Activated T-cell treated with anti-CD3 and anti-CD28 coated beads, Interleukin-2, amount 50 U/mL, for 4 hours (primary cell): ENCODE results near the gene FTO. TPM values are rescaled to one million over a fixed set of nuclear protein-coding genes. Genes with fewer than 3 reads are reported as not detected.

Experiments used
- ATAC-seq, 2 donors: fragments of 200-7000 bp; cut with Tn5 transposase; one replicate each; pipeline ENCODE4 v1.10.0; 2021
- DNase-seq: peaks from one replicate; pipeline ENCODE4 v3.0.0-alpha.2; 2020
- H3K27me3 Mint-ChIP-seq: one replicate; pipeline ENCODE4 v1.8.0; 2021; ENCODE audit warnings: low read depth, mixed read lengths
- H3K36me3 Mint-ChIP-seq: one replicate; pipeline ENCODE4 v1.8.0; 2022; ENCODE audit warnings: mixed read lengths; ENCODE audit not compliant: insufficient read depth
- H3K4me1 Mint-ChIP-seq: one replicate; pipeline ENCODE4 v1.8.0; 2021; ENCODE audit warnings: low read depth, mixed read lengths
- H3K4me3 Mint-ChIP-seq: one replicate; pipeline ENCODE4 v1.8.0; 2021; ENCODE audit warnings: mild to moderate bottlenecking, moderate library complexity, mixed read lengths
- H3K9me3 Mint-ChIP-seq: one replicate; pipeline ENCODE4 v1.8.0; 2021; ENCODE audit warnings: mixed read lengths
- total RNA-seq, 3 donors: library from RNA; stranded (reverse); gene quantifications; one replicate each; pipeline ENCODE4 v1.2.1, GENCODE V29; 2021

FTO gene
- total RNA-seq, 3 donors from 2014 or later, result 41.3 to 47.8 (median 43.1) TPM

GRCh38 chr16:54144572-54144947 lies 440.6 kb downstream of the FTO start:
- ATAC-seq (no peak), DNase-seq (no peak)
- Mint-ChIP-seq H3K9me3 (no peaks in the 10 kb centered on the region), H3K36me3 (no peaks in the 10 kb centered on the region), H3K27me3 (peaks cover 15% of the 10 kb centered on the region), H3K4me3 (no peak overlapping the region), H3K4me1 (no peaks in the 10 kb centered on the region)

- Mint-ChIP-seq H3K36me3 (no peaks in the 10 kb centered on the region), H3K4me3 (no peak overlapping the region), H3K4me1 (no peaks in the 10 kb centered on the region), H3K27me3 (peaks cover 15% of the 10 kb centered on the region), H3K9me3 (no peaks in the 10 kb centered on the region)
- ATAC-seq (no peak), DNase-seq (no peak)
Observed at GRCh38 chr16:54145881-54146280, 441.9 kb downstream of the FTO start.

GRCh38 chr16:54148974-54149373 lies 445.0 kb downstream of the FTO start:
- Mint-ChIP-seq H3K9me3 (no peaks in the 10 kb centered on the region), H3K36me3 (no peaks in the 10 kb centered on the region), H3K27me3 (peaks cover 5% of the 10 kb centered on the region), H3K4me1 (no peaks in the 10 kb centered on the region), H3K4me3 (no peak overlapping the region)
- DNase-seq (no peak), ATAC-seq (no peak)

- H3K9me3 Mint-ChIP-seq, result no peaks in the 10 kb centered on the region
- H3K27me3 Mint-ChIP-seq, result peaks cover 10% of the 10 kb centered on the region
- DNase-seq (no peak), ATAC-seq (no peak)
- H3K4me1 Mint-ChIP-seq, result no peaks in the 10 kb centered on the region
- H3K4me3 Mint-ChIP-seq, result no peak overlapping the region
- no peaks in the 10 kb centered on the region for H3K36me3 Mint-ChIP-seq
Observed at GRCh38 chr16:54150861-54151260, 446.9 kb downstream of the FTO start.

GRCh38 chr16:54152362-54153239 lies 448.6 kb downstream of the FTO start:
- H3K4me1 Mint-ChIP-seq, result no peaks in the 10 kb centered on the region
- no peak overlapping the region for H3K4me3 Mint-ChIP-seq
- H3K36me3 Mint-ChIP-seq, result no peaks in the 10 kb centered on the region
- DNase-seq (no peak), ATAC-seq (no peak)
- peaks cover 5% of the 10 kb centered on the region for H3K9me3 Mint-ChIP-seq
- H3K27me3 Mint-ChIP-seq, result peaks cover 10% of the 10 kb centered on the region

GRCh38 chr16:54153240-54153934 lies 449.4 kb downstream of the FTO start:
- no peak for DNase-seq
- Mint-ChIP-seq H3K4me3 (no peak overlapping the region), H3K4me1 (no peaks in the 10 kb centered on the region), H3K36me3 (no peaks in the 10 kb centered on the region), H3K9me3 (peaks cover 5% of the 10 kb centered on the region), H3K27me3 (peaks cover 10% of the 10 kb centered on the region)
- ATAC-seq, result no peak

GRCh38 chr16:54156349-54156748 lies 452.4 kb downstream of the FTO start:
- DNase-seq, result no peak
- Mint-ChIP-seq H3K4me3 (no peak overlapping the region), H3K36me3 (no peaks in the 10 kb centered on the region), H3K9me3 (peaks cover 5% of the 10 kb centered on the region), H3K27me3 (peaks cover 7% of the 10 kb centered on the region), H3K4me1 (no peaks in the 10 kb centered on the region)
- ATAC-seq, result no peak

GRCh38 chr16:54158986-54159385 lies 455.0 kb downstream of the FTO start:
- DNase-seq, result no peak
- Mint-ChIP-seq H3K9me3 (peaks cover 8% of the 10 kb centered on the region), H3K27me3 (peaks cover 15% of the 10 kb centered on the region), H3K4me1 (no peaks in the 10 kb centered on the region), H3K36me3 (no peaks in the 10 kb centered on the region), H3K4me3 (no peak overlapping the region)
- no peak for ATAC-seq

GRCh38 chr16:54159490-54160080 lies 455.6 kb downstream of the FTO start:
- no peak for ATAC-seq
- DNase-seq, result no peak
- no peak overlapping the region for H3K4me3 Mint-ChIP-seq
- H3K9me3 Mint-ChIP-seq, result peaks cover 9% of the 10 kb centered on the region
- peaks cover 16% of the 10 kb centered on the region for H3K27me3 Mint-ChIP-seq
- no peaks in the 10 kb centered on the region for H3K4me1 Mint-ChIP-seq
- H3K36me3 Mint-ChIP-seq, result no peaks in the 10 kb centered on the region

GRCh38 chr16:54160252-54160860 lies 456.4 kb downstream of the FTO start:
- H3K36me3 Mint-ChIP-seq, result no peaks in the 10 kb centered on the region
- H3K27me3 Mint-ChIP-seq, result peaks cover 12% of the 10 kb centered on the region

GRCh38 chr16:54160939-54161897 lies 457.3 kb downstream of the FTO start:
- Mint-ChIP-seq H3K36me3 (no peaks in the 10 kb centered on the region), H3K4me1 (no peaks in the 10 kb centered on the region), H3K4me3 (no peak overlapping the region), H3K9me3 (peaks cover 6% of the 10 kb centered on the region), H3K27me3 (peaks cover 12% of the 10 kb centered on the region)
- no peak for ATAC-seq
- DNase-seq, result no peak

More at GRCh38 chr16:54160252-54160860, 456.4 kb downstream of the FTO start:
- no peak overlapping the region for H3K4me3 Mint-ChIP-seq
- ATAC-seq (no peak), DNase-seq (no peak)
- H3K9me3 Mint-ChIP-seq, result peaks cover 9% of the 10 kb centered on the region
- H3K4me1 Mint-ChIP-seq, result no peaks in the 10 kb centered on the region

- H3K36me3 Mint-ChIP-seq, result no peaks in the 10 kb centered on the region
- peaks cover 14% of the 10 kb centered on the region for H3K27me3 Mint-ChIP-seq
- DNase-seq (no peak), ATAC-seq (no peak)
- H3K4me1 Mint-ChIP-seq, result no peaks in the 10 kb centered on the region
- peaks cover 4% of the 10 kb centered on the region for H3K9me3 Mint-ChIP-seq
- H3K4me3 Mint-ChIP-seq, result no peak overlapping the region
Observed at GRCh38 chr16:54163197-54163843, 459.4 kb downstream of the FTO start.

- Mint-ChIP-seq H3K9me3 (peaks cover 4% of the 10 kb centered on the region), H3K27me3 (peaks cover 14% of the 10 kb centered on the region), H3K36me3 (no peaks in the 10 kb centered on the region), H3K4me1 (no peaks in the 10 kb centered on the region), H3K4me3 (no peak overlapping the region)
- no peak for DNase-seq
- no peak for ATAC-seq
Observed at GRCh38 chr16:54164789-54165173, 460.8 kb downstream of the FTO start.
